Measurements from ENCODE around the gene ERO1B.

Gene ERO1B

DNA sequence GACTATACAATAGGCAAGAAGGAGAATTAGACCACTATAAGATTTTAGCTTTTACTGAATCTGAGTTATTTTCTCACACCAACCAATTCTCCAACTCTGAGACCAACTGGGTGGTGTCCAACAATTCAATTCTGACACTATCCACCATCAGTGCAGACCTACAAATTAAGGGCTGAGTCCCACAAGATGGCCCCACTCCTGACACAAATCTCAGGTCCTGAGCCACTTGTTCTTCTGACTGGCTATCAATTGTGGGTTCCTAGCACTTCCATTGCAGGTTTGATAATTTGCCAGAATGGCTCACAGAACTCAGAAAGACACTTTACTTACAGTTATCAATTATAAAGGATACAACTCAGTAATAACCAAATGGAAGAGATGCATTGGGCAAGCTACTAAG, 6.7 kb downstream of the ERO1B start:
- no peaks in the 10 kb centered on the region for H3K4me1 ChIP-seq (ENCODE audit: control insufficient read depth, insufficient read depth, low read length)
- H3K9ac ChIP-seq (ENCODE audit: low read length): no peak overlapping the region
- no peaks in the 10 kb centered on the region for H3K36me3 ChIP-seq (ENCODE audit: control insufficient read depth, insufficient read depth, low read length, severe bottlenecking)
- H3K27me3 ChIP-seq (replicated peaks; ENCODE audit: control insufficient read depth, insufficient read depth, low read length): no peaks in the 10 kb centered on the region
- no peak for DNase-seq (ENCODE audit: low read depth)
- no peak overlapping the region for H3K4me3 ChIP-seq (ENCODE audit: low read length)
- H3K9me3 ChIP-seq (ENCODE audit: control insufficient read depth, low read length): no peaks in the 10 kb centered on the region

DNA sequence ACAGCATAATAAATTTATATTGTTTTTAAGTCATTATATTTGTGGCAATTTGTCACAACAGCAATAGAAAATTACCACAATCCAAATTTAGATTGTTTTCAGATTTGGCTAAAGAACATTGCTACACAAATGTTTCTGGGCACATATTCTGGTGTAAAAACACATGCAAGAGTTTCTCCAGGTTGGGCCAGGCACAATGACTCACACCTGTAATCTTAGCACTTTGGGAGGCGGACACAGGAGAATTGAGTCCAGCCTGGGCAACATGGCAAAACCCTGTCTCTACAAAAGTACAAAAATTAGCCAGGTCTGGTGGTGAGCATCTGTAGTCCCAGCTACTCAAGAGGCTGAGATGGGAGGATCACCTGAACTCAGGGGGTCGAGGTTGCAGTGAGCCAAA, 8.4 kb downstream of the ERO1B start:
- Histone ChIP-seq H3K36me3 (ENCODE audit: control insufficient read depth, insufficient read depth, low read length, severe bottlenecking) (no peaks in the 10 kb centered on the region), H3K27me3 (replicated peaks; ENCODE audit: control insufficient read depth, insufficient read depth, low read length) (no peaks in the 10 kb centered on the region), H3K9ac (ENCODE audit: low read length) (no peak overlapping the region), H3K4me1 (ENCODE audit: control insufficient read depth, insufficient read depth, low read length) (no peaks in the 10 kb centered on the region), H3K4me3 (ENCODE audit: low read length) (no peak overlapping the region), H3K9me3 (ENCODE audit: control insufficient read depth, low read length) (no peaks in the 10 kb centered on the region)
- no peak for DNase-seq (ENCODE audit: low read depth)

DNA sequence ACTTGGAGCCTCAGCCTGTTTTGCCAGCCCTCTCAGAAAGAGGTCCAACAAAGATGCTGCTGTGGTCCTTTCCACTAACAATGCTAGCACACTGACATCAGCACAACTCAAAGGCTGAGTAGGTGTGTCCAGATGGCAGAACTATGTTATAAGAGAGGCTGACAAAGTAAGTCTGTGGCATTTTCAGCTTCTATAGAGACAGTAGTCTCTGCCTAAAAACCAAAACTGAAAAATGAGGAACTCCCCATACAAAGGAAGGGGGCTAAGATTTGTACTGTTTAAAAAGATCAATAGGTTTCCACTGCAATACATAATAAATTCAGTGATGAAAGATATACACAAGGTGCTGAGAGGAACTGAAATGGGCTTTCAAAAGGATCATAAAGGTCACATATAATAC, 12.3 kb downstream of the ERO1B start:
- H3K9me3 ChIP-seq (ENCODE audit: control insufficient read depth, low read length): no peaks in the 10 kb centered on the region
- no peaks in the 10 kb centered on the region for H3K4me1 ChIP-seq (ENCODE audit: control insufficient read depth, insufficient read depth, low read length)
- H3K36me3 ChIP-seq (ENCODE audit: control insufficient read depth, insufficient read depth, low read length, severe bottlenecking): no peaks in the 10 kb centered on the region
- no peak overlapping the region for H3K4me3 ChIP-seq (ENCODE audit: low read length)
- no peaks in the 10 kb centered on the region for H3K27me3 ChIP-seq (replicated peaks; ENCODE audit: control insufficient read depth, insufficient read depth, low read length)
- H3K9ac ChIP-seq (ENCODE audit: low read length): no peak overlapping the region
- no peak for DNase-seq (ENCODE audit: low read depth)

DNA sequence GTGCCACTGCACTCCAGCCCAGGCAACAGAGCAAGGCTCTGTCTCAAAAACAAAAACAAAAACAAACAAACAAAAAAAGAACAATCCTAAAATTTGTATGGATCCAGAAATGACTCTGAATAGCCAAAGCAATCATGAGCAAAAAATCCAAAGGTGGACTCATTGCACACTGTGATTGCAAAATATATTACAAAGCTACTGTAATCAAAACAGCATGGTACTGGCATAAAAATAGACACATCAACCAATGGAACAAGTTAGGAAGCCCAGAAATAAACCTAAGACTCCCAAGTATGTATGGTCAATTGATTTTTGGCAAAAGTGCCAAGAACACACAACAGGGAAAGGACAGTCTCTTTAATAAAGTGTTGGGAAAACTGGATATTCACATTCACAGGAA, 19.9 kb downstream of the ERO1B start:
- no peak overlapping the region for H3K4me3 ChIP-seq (ENCODE audit: low read length)
- DNase-seq (ENCODE audit: low read depth): no peak
- H3K9ac ChIP-seq (ENCODE audit: low read length): no peak overlapping the region
- no peaks in the 10 kb centered on the region for H3K4me1 ChIP-seq (ENCODE audit: control insufficient read depth, insufficient read depth, low read length)
- H3K27me3 ChIP-seq (replicated peaks; ENCODE audit: control insufficient read depth, insufficient read depth, low read length): no peaks in the 10 kb centered on the region
- H3K9me3 ChIP-seq (ENCODE audit: control insufficient read depth, low read length): peaks cover 17% of the 10 kb centered on the region
- H3K36me3 ChIP-seq (ENCODE audit: control insufficient read depth, insufficient read depth, low read length, severe bottlenecking): no peaks in the 10 kb centered on the region

DNA sequence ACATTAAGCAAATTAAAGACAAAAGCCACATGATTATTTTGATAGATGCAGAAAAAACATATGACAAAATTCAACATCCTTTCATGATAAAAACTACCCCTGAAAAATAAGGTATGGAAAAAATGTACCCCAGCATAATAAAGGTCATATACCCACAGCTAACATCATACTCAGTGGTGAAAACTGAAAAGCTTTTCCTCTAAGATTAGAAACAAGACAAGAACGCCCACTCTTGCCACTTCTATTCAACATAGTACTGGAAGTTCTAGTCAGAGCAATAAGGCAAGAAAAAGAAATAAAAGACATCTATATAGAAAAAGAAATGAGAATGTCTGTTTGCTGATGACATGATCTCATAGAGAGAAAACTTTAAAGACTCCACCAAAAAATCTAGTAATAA, 20.7 kb downstream of the ERO1B start:
- peaks cover 17% of the 10 kb centered on the region for H3K9me3 ChIP-seq (ENCODE audit: control insufficient read depth, low read length)

DNA sequence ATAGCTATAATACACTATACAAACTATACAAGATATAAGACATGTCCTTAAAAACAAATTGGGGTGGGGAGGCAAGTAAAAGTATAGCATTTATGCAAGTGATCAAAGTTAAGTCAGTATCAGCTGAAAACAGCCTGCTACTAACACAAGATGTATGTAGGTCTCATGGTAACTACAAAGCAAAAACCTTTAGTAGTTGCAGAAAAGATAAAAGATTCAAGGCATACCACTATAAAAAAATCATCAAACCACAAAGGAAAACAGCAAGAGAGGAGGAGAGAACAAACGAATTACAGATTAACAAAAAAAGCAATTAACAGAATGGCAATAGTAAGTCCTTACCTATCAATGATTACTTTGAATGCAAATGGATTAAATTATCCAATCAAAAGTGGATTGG, 22.7 kb downstream of the ERO1B start:
- Histone ChIP-seq H3K4me1 (ENCODE audit: control insufficient read depth, insufficient read depth, low read length) (no peaks in the 10 kb centered on the region), H3K9ac (ENCODE audit: low read length) (no peak overlapping the region), H3K36me3 (ENCODE audit: control insufficient read depth, insufficient read depth, low read length, severe bottlenecking) (no peaks in the 10 kb centered on the region), H3K27me3 (replicated peaks; ENCODE audit: control insufficient read depth, insufficient read depth, low read length) (no peaks in the 10 kb centered on the region), H3K9me3 (ENCODE audit: control insufficient read depth, low read length) (peaks cover 17% of the 10 kb centered on the region), H3K4me3 (ENCODE audit: low read length) (no peak overlapping the region)
- DNase-seq (ENCODE audit: low read depth): no peak

More for the DNA sequence above, 20.7 kb downstream of the ERO1B start:
- Histone ChIP-seq H3K9ac (ENCODE audit: low read length) (no peak overlapping the region), H3K4me3 (ENCODE audit: low read length) (no peak overlapping the region), H3K4me1 (ENCODE audit: control insufficient read depth, insufficient read depth, low read length) (no peaks in the 10 kb centered on the region), H3K27me3 (replicated peaks; ENCODE audit: control insufficient read depth, insufficient read depth, low read length) (no peaks in the 10 kb centered on the region), H3K36me3 (ENCODE audit: control insufficient read depth, insufficient read depth, low read length, severe bottlenecking) (no peaks in the 10 kb centered on the region)
- DNase-seq (ENCODE audit: low read depth): no peak

DNA sequence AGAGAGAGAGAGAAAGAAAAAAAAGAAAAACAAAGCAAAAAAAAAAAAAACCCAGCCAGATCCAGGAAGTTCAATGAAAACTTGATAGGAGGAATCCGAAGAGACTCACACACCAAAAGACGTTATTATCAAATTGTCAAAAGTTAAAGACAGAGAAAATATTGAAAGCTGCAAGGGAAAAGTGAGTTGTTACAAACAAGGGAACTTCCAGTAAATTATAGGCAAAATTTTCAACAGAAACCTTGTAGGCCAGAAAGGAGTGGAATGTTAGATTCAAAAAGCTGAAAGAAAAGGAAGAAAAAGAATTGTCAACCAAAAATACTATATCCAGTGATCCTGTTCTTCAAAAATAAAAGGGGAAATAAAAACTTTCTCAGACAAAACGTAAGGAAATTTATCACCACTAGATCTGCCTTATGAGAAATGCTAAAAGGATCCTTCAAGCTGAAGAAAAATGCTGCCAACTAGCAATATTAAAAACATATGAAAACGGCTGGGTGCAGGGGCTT, 23.6 kb downstream of the ERO1B start:
- Histone ChIP-seq H3K4me1 (ENCODE audit: control insufficient read depth, insufficient read depth, low read length) (no peaks in the 10 kb centered on the region), H3K36me3 (ENCODE audit: control insufficient read depth, insufficient read depth, low read length, severe bottlenecking) (no peaks in the 10 kb centered on the region), H3K27me3 (replicated peaks; ENCODE audit: control insufficient read depth, insufficient read depth, low read length) (no peaks in the 10 kb centered on the region), H3K9ac (ENCODE audit: low read length) (no peak overlapping the region), H3K9me3 (ENCODE audit: control insufficient read depth, low read length) (peaks cover 17% of the 10 kb centered on the region), H3K4me3 (ENCODE audit: low read length) (no peak overlapping the region)
- DNase-seq (ENCODE audit: low read depth): no peak

DNA sequence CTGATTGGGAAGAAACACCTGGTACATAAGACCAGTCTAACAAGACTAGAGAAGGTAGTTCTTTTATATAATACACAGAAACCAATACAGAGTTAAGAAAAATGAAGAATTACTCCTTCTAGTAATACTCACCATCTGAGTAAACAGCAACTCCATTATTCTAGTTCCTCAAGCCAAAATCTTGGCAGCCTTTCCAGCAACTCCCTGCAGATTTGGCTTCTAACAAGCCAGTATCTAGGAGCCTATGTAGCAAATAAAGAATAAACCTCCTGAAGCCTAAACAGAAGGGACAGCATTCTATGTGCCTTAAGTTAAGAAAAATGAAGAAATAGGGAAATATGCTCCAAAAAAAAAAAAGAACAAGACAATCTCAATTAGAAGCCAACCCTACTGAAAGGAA, 24.5 kb downstream of the ERO1B start:
- no peaks in the 10 kb centered on the region for H3K36me3 ChIP-seq (ENCODE audit: control insufficient read depth, insufficient read depth, low read length, severe bottlenecking)
- H3K4me1 ChIP-seq (ENCODE audit: control insufficient read depth, insufficient read depth, low read length): no peaks in the 10 kb centered on the region
- H3K27me3 ChIP-seq (replicated peaks; ENCODE audit: control insufficient read depth, insufficient read depth, low read length): no peaks in the 10 kb centered on the region
- DNase-seq (ENCODE audit: low read depth): no peak
- peaks cover 17% of the 10 kb centered on the region for H3K9me3 ChIP-seq (ENCODE audit: control insufficient read depth, low read length)
- H3K9ac ChIP-seq (ENCODE audit: low read length): no peak overlapping the region
- H3K4me3 ChIP-seq (ENCODE audit: low read length): no peak overlapping the region

DNA sequence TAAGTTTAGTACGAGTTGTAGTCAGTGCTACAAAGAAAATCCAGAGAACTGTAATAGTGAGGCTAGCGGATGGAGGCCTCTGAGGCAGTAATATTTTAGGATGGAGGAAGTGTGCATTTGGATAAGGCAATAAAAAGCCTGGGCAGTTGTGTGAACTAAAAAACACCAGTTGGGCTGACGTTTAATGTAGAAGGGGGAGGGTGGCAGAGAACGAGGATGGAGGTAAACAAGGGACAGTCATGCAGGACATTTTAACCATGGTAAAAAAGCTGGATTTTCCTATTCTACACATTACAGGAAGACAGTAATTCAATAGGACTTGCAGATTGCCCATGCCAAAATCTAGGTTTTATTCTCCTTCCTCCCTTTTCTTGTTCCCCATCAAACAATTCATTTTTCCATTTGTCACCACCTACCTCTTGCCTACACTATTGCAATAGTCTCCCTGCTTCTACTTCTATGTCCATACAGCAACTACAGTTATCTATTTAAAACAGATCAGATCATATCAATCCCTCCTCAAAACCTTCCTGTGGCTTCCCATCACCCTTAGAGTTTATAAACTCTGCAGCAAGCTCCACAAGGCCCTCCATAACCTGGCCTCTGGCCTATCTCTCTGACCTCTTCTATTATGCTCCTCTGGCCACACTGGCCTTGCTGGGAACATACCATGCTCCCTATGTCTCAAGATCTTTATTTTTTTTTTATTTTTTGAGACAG, 27.7 kb downstream of the ERO1B start:
- Histone ChIP-seq H3K9me3 (ENCODE audit: control insufficient read depth, low read length) (peaks cover 7% of the 10 kb centered on the region), H3K4me3 (ENCODE audit: low read length) (no peak overlapping the region), H3K27me3 (replicated peaks; ENCODE audit: control insufficient read depth, insufficient read depth, low read length) (no peaks in the 10 kb centered on the region), H3K9ac (ENCODE audit: low read length) (no peak overlapping the region), H3K36me3 (ENCODE audit: control insufficient read depth, insufficient read depth, low read length, severe bottlenecking) (no peaks in the 10 kb centered on the region), H3K4me1 (ENCODE audit: control insufficient read depth, insufficient read depth, low read length) (no peaks in the 10 kb centered on the region)
- no peak for DNase-seq (ENCODE audit: low read depth)

DNA sequence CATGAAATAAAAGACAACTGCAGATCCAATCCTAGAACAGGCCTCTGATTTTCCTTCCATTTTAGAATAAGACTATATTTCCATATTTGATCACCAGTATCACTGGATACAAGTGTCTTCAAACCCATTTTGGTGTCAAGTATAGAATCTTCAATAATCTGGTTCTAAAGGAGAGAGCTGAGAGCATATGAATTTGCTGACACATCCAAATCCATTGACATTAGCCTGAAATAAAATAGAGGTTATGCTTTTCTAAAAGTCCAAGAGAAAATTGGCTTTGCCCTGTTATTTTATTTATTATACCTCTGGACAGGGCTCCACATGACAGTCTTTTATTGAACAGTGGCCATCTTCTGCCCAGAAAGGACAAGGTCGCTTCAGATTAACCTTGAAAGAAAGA, 28.6 kb downstream of the ERO1B start:
- H3K9ac ChIP-seq (ENCODE audit: low read length): no peak overlapping the region
- H3K9me3 ChIP-seq (ENCODE audit: control insufficient read depth, low read length): peaks cover 2% of the 10 kb centered on the region
- no peak for DNase-seq (ENCODE audit: low read depth)
- no peak overlapping the region for H3K4me3 ChIP-seq (ENCODE audit: low read length)
- no peaks in the 10 kb centered on the region for H3K27me3 ChIP-seq (replicated peaks; ENCODE audit: control insufficient read depth, insufficient read depth, low read length)
- no peaks in the 10 kb centered on the region for H3K4me1 ChIP-seq (ENCODE audit: control insufficient read depth, insufficient read depth, low read length)
- no peaks in the 10 kb centered on the region for H3K36me3 ChIP-seq (ENCODE audit: control insufficient read depth, insufficient read depth, low read length, severe bottlenecking)

DNA sequence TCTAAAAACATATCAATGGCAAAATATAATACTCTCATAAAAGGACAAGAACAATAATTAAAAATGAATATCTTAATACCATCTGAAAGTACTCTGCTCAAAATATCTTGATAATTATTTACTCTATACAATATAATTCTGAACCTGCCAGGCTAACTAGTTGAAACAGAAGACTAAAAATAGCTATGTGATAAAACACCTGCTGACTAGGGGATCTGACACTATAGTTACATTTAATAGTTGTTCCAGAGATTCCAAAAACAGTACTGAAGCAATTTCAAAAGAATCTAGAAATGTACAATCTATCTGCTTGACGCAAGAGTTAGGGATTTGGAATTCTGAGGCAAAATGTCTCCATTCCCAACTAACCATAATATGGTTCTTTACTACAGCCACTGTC, 30.2 kb downstream of the ERO1B start:
- no peaks in the 10 kb centered on the region for H3K4me1 ChIP-seq (ENCODE audit: control insufficient read depth, insufficient read depth, low read length)
- no peaks in the 10 kb centered on the region for H3K9me3 ChIP-seq (ENCODE audit: control insufficient read depth, low read length)
- H3K27me3 ChIP-seq (replicated peaks; ENCODE audit: control insufficient read depth, insufficient read depth, low read length): no peaks in the 10 kb centered on the region
- H3K36me3 ChIP-seq (ENCODE audit: control insufficient read depth, insufficient read depth, low read length, severe bottlenecking): no peaks in the 10 kb centered on the region
- H3K9ac ChIP-seq (ENCODE audit: low read length): no peak overlapping the region
- H3K4me3 ChIP-seq (ENCODE audit: low read length): no peak overlapping the region
- no peak for DNase-seq (ENCODE audit: low read depth)

DNA sequence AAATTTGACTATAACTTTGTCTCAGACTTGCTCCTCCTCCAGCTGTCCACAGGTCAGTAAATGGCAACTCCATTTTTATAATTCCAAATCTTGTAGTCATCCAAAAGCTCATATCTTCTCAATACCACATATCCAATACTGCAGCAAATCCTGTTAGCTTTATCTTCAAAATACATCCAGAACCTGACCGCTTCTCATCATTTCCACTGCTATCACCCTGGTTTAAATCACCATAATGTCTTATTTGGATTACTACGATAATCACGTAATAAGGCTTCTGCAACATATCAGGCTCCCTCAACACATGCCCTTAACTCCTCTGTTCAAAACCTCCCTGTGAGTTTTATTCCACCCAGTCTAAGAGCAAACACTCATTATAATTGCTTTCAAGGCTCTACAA, 34.5 kb downstream of the ERO1B start:
- no peaks in the 10 kb centered on the region for H3K4me1 ChIP-seq (ENCODE audit: control insufficient read depth, insufficient read depth, low read length)
- no peak overlapping the region for H3K9ac ChIP-seq (ENCODE audit: low read length)
- no peak for DNase-seq (ENCODE audit: low read depth)
- no peak overlapping the region for H3K4me3 ChIP-seq (ENCODE audit: low read length)
- no peaks in the 10 kb centered on the region for H3K9me3 ChIP-seq (ENCODE audit: control insufficient read depth, low read length)
- H3K27me3 ChIP-seq (replicated peaks; ENCODE audit: control insufficient read depth, insufficient read depth, low read length): no peaks in the 10 kb centered on the region
- no peaks in the 10 kb centered on the region for H3K36me3 ChIP-seq (ENCODE audit: control insufficient read depth, insufficient read depth, low read length, severe bottlenecking)
